ENCODE data around the gene CRLF1. TPM values are rescaled to one million over a fixed set of nuclear protein-coding genes. Genes with fewer than 3 reads are reported as not detected.

Gene CRLF1
- total RNA-seq, 1 experiment from 2014 or later = 2.6 TPM

DNA sequence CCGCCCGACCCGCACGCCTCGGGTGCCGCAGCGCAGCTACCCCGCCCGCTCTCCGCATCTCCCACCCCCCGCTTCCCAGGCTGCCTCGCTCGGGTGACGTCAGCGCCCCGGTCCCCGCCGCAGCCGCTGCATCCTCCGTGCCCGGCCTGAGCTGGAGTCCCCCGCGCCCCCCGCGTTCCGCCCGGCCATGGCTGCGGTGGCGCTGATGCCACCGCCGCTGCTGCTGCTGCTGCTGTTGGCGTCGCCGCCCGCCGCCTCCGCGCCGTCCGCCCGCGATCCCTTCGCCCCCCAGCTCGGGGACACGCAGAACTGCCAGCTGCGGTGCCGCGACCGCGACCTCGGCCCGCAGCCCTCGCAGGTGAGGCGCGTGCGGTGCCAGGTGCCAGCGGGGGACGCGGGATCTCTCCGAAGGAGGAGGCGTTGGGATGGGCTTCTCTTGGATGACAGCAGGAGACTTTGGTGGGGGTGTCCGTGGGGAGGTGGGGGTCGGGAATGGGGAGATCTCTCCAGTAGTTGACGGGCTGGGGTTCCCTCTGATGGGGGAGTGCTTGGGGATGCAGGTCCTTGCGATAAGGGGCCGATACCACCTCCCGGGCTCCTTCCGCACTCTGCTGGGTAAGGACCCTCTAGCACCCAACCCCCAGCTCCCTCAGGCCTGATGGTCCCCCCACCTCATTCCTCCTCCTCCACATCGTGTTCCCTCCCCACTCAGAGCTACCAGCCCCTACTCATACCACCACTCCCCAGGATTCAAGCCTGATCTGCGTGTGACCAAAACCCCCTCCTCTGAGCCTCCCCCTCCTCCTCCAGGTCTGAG is 6.4 kb upstream of the CRLF1 start, which contains the start of gene TMEM59L:
Gene TMEM59L (plus strand): TSS at position 99 of the 817 bp plus-strand sequence. CDS start 89 bp downstream, at position 188.
- DNase-seq (ENCODE audit: low read depth, low spot score) = no peak

DNA sequence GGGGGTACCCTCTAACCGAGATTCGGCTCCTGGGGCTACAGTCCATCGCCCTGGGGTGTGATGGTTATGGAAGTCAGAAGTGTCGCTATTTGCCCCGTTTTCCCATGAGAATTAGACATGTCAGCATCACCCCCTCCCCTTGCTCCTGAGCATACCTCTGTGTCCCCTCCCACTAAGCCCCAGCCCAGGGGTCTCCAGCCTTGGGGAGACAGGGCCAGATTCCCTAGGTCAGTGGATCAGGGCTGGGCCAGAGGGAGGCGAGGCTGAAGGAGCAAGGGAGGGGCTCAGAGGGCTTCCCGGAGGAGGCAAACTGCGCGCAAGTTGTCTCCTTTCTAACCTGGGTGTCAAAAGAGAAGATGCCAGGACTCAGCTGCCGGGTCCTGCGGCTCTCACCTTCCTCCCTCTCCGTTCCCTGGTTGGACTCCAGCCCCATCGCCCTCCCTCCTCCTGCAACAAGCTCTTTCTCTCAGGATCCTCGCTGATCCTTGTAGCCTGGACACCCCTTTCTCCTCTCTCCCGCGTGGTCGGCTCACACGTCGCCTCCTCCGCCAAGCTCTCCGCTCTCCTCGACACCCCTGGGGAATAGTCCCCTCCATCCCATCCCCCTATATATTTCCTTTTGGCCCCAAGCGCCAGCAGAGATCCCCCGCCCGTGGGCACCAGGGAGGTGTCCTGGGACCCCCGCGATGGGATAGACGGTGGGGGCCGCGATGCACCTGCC is 5.6 kb upstream of the CRLF1 start:
- in situ Hi-C loops (cut with HindIII; ENCODE audit: low pct_unique_long_range_greater_than_20kb, low sequenced_read_pairs) = no loop called here
- DNase-seq (ENCODE audit: low read depth, low spot score) = no peak

More for the DNA sequence above, 6.4 kb upstream of the CRLF1 start, which contains the start of gene TMEM59L:
- in situ Hi-C loops (cut with HindIII; ENCODE audit: low pct_unique_long_range_greater_than_20kb, low sequenced_read_pairs) = no loop called here

DNA sequence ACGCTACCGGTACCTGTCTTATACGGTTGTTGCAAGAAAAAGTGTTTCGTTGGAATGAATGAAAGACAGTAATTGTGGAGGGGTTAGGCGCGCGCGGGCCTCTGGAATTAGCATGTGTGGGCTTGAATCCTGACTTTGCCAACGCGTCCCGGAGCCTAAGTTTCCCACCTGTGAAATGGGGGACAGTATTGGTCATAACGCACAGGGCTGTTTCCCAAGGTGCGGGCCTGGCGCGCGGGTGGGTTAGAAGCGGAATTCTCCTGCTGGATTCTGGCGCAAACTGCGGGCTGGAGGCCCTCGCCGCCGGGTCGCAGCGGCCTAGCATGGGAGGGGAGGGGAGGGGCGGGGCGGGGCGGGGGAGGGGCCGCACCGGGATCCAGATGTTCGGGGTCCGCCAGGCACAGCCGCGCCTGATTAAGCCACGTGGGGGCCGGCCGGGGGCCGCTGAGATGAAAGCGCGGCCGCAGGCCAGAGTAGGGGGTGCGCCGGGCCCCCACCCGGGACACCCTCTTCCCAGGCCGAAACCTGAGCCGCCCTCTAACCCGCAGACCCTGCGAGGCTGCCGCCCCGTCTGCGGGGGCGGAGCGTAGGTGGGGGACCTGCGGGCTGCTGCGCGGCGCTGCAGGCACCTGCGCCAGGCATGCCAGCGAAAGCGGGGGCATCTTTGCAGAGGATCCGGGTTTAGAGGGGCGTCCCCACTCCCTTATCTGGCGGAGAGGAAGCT is 4.9 kb upstream of the CRLF1 start:
- in situ Hi-C loops (cut with HindIII; ENCODE audit: low pct_unique_long_range_greater_than_20kb, low sequenced_read_pairs) = no loop called here
- no peak for DNase-seq (ENCODE audit: low read depth, low spot score)

DNA sequence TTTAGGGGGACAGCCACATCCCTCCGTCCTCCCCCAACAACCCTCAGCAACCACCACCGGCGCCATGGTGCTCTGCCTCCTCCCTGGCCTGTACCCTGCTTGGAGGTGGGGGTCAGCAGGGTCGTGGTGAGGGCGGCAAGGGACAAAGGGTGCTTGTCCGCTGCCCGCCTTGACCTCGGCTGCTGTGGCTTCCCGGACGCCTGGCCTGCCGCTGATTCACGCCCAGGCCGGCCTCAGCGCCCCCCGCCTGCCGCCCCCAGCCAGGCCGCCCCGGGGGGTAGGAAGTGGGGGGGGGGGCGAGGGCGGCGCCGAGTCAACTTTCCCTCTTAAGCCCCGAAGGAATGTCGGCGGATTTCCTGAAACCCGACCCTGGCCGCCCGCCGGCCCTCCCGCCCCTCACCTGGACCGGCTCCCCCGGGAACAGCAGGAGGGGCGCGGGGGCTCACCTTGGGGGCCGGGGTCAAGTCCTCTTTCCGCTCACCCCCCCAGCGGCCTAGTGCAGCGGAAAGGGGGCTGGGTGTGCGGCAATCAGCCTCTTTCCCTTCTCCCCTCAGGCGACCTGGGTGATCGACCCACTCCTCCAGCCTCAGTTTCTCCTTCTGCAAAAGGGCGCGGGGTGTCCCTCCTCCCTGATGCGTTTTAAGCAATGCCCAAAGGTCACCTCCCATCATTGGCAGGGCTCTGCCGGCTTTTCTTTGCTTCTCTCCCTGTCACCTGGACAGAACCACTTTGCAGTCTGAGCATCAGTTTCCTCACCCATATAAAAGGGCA is 4.1 kb upstream of the CRLF1 start:
- in situ Hi-C loops (cut with HindIII; ENCODE audit: low pct_unique_long_range_greater_than_20kb, low sequenced_read_pairs) = no loop called here
- no peak for DNase-seq (ENCODE audit: low read depth, low spot score)

DNA sequence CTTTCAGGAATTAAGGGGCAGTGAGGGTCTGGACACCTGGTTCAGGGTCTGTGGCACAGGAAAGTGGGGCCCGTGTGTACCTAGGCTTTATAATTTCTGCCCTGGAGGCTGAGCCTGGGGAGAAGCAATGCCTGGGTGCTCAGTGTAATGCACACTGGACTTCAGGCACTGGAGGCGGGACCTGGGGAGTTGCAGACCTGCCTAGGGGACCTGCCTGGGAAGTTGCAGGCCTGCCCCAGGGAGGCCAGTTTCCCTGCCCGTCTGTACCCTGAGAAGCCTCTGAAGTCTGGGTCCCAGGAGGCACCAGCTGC is 3.6 kb upstream of the CRLF1 start:
- in situ Hi-C loops (cut with HindIII; ENCODE audit: low pct_unique_long_range_greater_than_20kb, low sequenced_read_pairs) = no loop called here
- no peak for DNase-seq (ENCODE audit: low read depth, low spot score)

DNA sequence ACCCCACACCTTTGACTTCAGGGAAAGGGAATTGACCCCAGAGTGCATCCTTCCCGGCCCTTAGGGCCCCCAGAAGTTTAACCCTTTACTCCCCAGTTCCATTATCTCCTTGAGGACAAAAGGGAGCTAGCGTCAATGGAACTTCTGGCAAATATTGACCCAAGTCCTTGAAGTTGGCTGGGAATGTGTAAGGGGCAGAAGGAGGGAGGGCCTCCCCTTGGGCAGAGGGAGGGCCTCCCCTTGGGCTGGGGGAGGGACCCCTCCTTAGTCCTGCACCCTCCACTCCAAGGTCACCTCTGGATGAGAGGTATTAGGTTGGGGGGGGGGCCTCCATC is 3.1 kb upstream of the CRLF1 start:
- no peak for DNase-seq (ENCODE audit: low read depth, low spot score)
- in situ Hi-C loops (cut with HindIII; ENCODE audit: low pct_unique_long_range_greater_than_20kb, low sequenced_read_pairs) = no loop called here

DNA sequence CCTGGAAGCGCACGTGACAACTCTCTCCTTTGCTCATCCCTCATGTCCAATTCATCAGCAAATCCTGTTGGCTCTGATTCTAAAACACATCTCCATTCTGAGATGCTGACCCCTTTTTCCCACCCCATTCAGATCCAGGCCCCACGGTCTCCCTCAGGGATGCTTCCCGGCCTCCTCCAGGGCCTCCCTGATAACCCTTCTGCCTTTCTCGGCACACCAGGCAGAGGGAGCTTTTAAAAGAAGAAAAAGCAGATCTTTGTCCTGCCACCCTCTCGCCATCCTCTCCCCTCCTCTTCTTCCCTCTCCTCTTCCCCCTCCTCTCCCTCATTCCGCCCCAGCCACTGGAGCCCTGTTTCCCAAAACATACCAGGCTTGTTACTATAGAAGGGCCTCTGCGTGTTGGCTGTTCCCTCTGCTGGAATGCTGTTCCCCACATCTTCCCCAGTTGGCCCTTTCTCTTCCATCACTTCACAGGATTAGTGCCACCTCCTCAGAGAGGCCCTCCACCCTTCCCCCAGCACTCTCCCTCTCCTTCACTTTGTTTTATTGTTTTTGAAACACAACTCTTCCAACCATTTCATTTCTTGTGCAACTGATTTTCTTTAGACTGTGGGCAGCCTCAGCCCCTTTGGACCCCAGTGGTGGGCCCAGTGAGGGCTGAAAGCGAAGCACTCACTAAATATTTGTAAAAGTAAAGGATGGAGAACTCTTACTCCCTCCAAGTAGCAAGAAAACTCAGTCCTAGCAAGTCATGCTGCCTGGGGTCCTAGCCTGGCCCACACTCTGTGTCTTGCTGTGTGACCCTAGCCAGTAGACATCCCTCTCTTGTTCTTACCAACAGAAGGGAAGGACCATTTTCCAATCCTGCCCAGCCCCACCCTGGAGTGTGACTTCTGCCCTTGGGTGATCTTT is 2.5 kb upstream of the CRLF1 start:
- DNase-seq (ENCODE audit: low read depth, low spot score) = no peak
- in situ Hi-C loops (cut with HindIII; ENCODE audit: low pct_unique_long_range_greater_than_20kb, low sequenced_read_pairs) = no loop called here

DNA sequence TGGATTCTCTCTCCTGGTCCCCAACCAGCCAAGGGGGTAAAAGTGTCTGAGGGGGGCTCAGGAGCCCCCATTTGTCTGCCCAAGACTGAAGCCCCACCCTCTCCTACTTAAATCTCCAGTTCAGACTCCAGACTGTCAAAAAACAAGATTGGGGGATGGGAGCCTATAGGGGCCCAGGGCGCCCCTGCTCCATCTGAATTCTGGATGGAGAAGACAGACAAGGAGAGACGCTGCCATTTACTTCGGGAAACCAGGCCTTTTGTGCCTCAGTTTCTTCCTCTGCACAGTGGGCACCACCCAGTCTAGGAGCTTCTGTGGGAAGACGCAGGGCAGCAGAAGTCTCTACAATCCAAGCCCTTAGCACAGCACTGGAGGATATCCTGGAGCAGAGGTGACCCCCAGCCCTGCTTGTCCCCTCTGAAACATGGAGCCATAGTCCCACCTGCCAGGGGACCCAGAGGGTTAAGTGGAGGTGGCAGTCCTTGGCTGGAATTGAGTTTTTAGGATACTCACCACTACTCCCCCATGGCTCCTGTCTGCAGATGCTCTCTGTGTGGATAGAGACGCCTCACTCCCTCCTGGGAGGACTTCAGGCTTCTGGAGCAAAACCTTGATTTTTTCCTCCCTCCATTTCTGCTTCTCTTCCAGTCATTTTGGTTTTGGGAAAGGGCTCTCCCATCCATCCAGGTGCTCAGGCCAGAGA is 1.7 kb upstream of the CRLF1 start:
- in situ Hi-C loops (cut with HindIII; ENCODE audit: low pct_unique_long_range_greater_than_20kb, low sequenced_read_pairs) = no loop called here
- no peak for DNase-seq (ENCODE audit: low read depth, low spot score)

DNA sequence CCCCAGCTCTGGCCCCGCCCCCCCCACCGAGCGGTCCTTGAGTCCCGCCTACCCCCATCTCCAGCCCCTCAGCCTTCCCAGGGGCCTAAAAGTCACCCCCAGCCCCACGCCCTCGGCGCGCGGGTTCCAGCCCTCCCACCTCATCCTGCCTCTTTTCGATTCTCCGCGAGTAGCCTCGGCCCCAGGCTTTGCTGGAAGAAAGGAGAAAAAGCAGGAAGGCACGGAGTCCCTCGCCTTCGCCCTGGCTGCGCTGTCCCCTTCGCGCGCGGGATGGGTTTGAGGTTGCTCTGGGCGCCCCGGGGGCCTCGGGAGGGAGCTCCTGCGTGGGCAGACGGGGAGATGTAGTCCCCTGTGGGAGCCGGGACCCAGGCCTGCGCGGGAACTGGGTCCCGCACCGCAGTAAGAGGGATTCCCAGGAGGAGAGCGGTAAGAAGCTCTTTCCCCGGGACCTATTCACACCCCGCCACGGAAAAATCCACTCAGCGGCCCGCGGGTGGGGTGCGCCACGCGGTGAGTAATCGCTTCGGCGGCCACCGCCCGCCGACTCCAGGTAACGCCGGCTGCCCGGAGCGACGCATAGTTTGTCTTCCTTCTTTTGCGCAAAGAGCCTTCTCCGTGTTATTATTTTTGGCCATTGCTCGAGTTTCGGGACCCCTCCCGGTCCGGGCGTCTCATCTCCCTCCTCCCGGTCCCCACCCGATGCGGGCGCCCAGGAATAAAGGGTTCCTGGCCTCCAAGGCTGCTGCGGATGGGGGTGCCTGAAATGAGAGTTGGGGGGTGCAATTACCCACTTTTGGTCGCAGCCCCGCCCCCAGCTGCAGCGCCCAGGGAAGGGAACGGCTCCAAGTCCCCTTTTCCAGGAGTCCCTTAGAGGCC is 865 bp upstream of the CRLF1 start:
- in situ Hi-C loops (cut with HindIII; ENCODE audit: low pct_unique_long_range_greater_than_20kb, low sequenced_read_pairs) = no loop called here
- no peak for DNase-seq (ENCODE audit: low read depth, low spot score)

DNA sequence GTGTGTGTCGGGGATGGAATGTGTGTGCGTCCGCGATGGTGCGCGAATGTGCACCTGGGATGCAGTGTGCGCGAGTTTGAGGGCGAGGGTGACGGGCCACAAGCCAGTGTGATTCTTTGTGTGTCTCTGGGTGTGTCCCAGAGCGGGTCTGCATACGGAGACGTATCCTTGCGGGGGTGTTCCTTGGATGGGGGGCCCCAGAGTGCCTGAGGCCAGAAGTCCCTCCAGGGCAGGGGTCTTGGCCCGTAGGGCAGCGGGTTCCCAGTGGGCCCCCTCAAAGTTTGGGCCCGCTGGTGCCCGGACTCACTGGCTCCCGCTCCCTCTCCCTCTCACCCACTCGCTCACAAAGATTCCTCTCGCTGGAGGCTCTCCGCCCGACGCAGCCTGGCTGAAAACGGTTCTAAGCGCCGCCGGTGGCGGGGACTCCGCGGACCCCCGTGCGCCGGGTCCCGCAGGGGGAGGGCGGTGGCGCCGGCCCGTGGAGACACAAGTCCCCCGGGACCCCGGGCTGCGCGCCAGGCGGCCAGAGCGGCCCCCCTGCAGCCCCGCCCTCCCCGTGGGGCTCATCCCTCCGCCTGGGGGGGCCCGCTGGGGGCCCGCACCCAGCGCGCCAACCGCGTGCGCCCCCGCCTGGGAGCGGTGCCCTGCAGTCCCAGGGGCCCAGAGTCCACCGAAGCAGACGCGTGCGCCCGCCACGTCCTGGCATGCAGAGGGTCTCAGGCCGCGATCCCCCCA is 886 bp downstream of the CRLF1 start:
- in situ Hi-C loops (cut with HindIII; ENCODE audit: low pct_unique_long_range_greater_than_20kb, low sequenced_read_pairs) = no loop called here
- DNase-seq (ENCODE audit: low read depth, low spot score) = no peak

DNA sequence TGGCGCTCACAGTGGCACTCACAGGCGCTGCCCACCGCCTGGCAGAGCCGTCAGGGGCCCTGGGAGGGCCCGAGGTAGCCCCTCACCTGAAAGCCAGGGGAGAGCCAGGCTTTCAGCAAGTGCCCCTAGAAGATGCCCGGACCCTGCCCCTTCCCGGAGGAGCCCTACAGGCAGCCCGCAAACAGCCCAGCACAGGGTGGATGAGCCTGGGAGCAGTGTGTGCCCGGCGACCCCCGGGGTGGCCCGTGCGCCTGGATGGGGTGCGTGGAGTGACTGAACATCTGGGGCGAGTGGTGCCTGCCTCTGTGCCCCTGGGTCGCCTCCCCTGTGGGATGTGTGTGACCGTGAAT is 1.4 kb downstream of the CRLF1 start:
- no peak for DNase-seq (ENCODE audit: low read depth, low spot score)
- in situ Hi-C loops (cut with HindIII; ENCODE audit: low pct_unique_long_range_greater_than_20kb, low sequenced_read_pairs) = no loop called here

DNA sequence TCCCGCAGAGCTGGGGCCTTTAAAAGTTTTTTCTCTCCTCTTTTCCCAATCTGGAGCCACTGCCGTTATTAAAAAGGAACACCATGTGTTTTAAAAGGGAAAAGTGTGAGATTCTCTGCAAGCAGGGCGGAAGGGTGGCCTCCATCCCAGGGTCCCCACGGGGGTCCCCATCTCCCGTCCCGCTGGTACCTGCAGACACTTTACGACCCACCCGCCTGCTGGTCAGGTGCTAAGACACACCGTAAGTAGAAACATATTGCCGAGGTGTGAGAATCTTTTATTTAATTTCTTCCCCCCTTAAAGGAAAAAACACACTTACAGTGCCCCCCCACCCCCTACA is 1.8 kb downstream of the CRLF1 start:
- DNase-seq (ENCODE audit: low read depth, low spot score) = no peak
- in situ Hi-C loops (cut with HindIII; ENCODE audit: low pct_unique_long_range_greater_than_20kb, low sequenced_read_pairs) = no loop called here

DNA sequence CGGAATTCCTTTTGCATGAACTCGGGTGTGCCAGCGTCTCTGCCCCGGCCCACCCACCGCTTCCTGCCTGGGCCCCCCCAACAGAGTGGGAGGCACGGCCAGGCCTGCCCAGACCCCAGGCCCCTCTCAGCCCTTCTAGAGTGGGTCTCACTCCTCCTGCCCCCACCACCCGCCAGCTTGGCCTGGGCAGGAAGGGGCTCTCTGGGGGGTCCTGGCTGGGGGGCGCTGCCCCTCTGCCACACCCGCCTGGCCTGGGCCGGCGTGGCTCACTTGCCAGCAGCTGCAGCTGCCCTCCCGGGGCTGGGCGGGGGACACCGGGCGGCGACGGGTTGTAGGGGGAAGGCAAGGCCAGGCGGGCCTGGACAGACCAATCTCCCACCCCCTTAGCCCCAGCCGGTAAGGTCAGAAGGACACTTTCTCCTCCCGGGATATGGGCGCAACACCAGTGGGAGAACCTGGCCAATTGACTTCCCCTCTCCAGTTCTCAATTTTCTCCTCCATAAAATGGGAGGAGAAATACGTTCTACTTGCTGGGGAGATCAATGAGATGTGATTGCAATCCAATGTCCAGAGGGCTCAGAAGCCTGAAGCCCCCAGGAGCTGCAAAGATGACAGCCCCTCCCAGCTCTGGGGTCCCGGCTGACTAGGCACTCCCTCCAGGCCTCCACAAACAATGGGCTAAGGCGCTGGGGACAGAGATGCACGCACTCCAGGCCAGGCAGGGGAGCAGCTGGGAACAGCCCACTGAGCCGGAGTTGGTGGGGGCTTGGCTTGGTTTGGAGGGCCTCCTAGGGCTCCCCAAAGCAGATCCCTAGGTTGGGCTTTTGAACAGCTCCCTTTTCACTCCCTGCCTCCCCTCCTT is 2.4 kb downstream of the CRLF1 start:
- in situ Hi-C loops (cut with HindIII; ENCODE audit: low pct_unique_long_range_greater_than_20kb, low sequenced_read_pairs) = no loop called here
- no peak for DNase-seq (ENCODE audit: low read depth, low spot score)

DNA sequence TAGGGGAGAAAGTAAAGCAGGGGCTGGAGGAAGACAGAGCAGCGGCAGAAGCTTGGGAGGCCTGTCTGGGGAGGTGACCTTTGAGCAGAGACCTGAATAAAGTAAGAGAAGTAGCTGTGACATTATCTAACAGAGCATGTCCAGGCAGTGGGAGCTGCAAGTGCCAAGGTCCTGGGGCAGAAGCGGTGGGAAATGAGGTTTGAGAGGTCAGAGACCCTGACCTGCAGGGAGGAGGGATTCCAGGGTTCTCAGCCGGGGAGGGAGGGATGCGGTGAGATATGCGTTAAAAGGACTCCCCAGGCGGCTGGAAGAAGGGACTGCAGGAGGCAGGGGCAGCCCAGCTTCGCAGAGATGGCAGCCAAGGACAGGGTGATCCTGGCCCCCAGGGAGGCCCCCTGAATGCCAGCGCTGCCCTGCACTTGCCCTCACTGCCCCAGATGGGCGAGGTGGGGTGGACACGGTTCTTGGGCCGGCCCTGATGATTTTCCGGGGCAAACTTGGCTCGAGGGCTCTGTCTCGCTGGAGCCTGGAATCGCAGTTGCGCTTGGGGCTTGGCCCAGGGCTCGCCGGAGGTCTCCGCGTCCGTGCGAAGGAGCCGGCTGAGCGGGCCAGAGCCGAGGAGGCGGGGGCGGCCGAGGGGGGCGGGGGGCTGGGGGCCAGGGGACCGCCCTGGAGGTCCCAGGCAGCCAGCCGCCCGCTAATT is 3.2 kb downstream of the CRLF1 start:
- no peak for DNase-seq (ENCODE audit: low read depth, low spot score)
- in situ Hi-C loops (cut with HindIII; ENCODE audit: low pct_unique_long_range_greater_than_20kb, low sequenced_read_pairs) = no loop called here

Data from SK-MEL-5 (cell line).